Mesenchymal stem cell (in vitro differentiated cells and primary cell): ENCODE results near the gene POU4F3.

Experiments used
- DNase-seq: peaks from one replicate; pipeline ENCODE4 v3.0.0-alpha.2; 2013
- H2AFZ ChIP-seq: one replicate; pipeline ENCODE4 v1.6.1; 2013; ENCODE audit warnings: low read depth, mild to moderate bottlenecking, control low read depth, inconsistent platforms, low read length, moderate library complexity
- H2AK5ac ChIP-seq: 2 replicates; pipeline ENCODE4 v1.6.1; 2013; ENCODE audit warnings: low read length, moderate library complexity, mild to moderate bottlenecking, inconsistent platforms; ENCODE audit not compliant: severe bottlenecking
- H2BK120ac ChIP-seq: one replicate; pipeline ENCODE4 v1.6.1; 2013; ENCODE audit warnings: low read depth, mild to moderate bottlenecking, inconsistent platforms, low read length, moderate library complexity
- H2BK12ac ChIP-seq, 2 experiments: one replicate each; pipeline ENCODE4 v1.6.1; 2013; ENCODE audit warnings: inconsistent platforms in 2 of 2, low read length in 2 of 2, mild to moderate bottlenecking in 2 of 2, moderate library complexity in 2 of 2, control low read depth in 1 of 2
- H2BK15ac ChIP-seq: one replicate; pipeline ENCODE4 v1.6.1; 2013; ENCODE audit warnings: mild to moderate bottlenecking, low read depth, inconsistent platforms; ENCODE audit not compliant: poor library complexity, severe bottlenecking
- H2BK5ac ChIP-seq: 2 replicates; pipeline ENCODE4 v1.6.1; 2013; ENCODE audit warnings: low read depth, mild to moderate bottlenecking, low read length, control low read depth, inconsistent platforms; ENCODE audit not compliant: poor library complexity, severe bottlenecking
- H3K14ac ChIP-seq, 2 experiments: one replicate each; pipeline ENCODE4 v1.6.1; 2013; ENCODE audit warnings: inconsistent platforms in 2 of 2, low read length in 2 of 2, control low read depth in 1 of 2, mild to moderate bottlenecking in 1 of 2, moderate library complexity in 1 of 2
- H3K18ac ChIP-seq, 2 experiments: one replicate each; pipeline ENCODE4 v1.6.1; 2013; ENCODE audit warnings: inconsistent platforms in 2 of 2, low read length in 2 of 2, control low read depth in 1 of 2, low read depth in 1 of 2, mild to moderate bottlenecking in 1 of 2
- H3K23ac ChIP-seq, 2 experiments: one replicate each; pipeline ENCODE4 v1.6.1; 2013; ENCODE audit warnings: inconsistent platforms in 2 of 2, low read length in 2 of 2, mild to moderate bottlenecking in 2 of 2, moderate library complexity in 2 of 2, control low read depth in 1 of 2
- H3K27ac ChIP-seq: 2 replicates; pipeline ENCODE4 v1.5.1; 2013; ENCODE audit warnings: mild to moderate bottlenecking, moderate library complexity, low read length, control low read depth, inconsistent platforms; ENCODE audit not compliant: poor library complexity, severe bottlenecking
- H3K27me3 ChIP-seq, 2 experiments: 2 replicates each; pipeline versions ENCODE4 v1.6.1 to v1.7.0; 2013; ENCODE audit warnings: low read length in 2 of 2, mild to moderate bottlenecking in 2 of 2, moderate library complexity in 2 of 2, control low read depth in 1 of 2, inconsistent platforms in 1 of 2; ENCODE audit not compliant: control insufficient read depth in 1 of 2, insufficient read depth in 1 of 2
- H3K36me3 ChIP-seq, 2 experiments: 2 replicates each; pipeline versions ENCODE4 v1.6.1 to v1.7.0; 2013; ENCODE audit warnings: low read length in 2 of 2, control low read depth in 1 of 2, inconsistent platforms in 1 of 2, low read depth in 1 of 2, mild to moderate bottlenecking in 1 of 2; ENCODE audit not compliant: insufficient read depth in 2 of 2, control insufficient read depth in 1 of 2
- H3K4ac ChIP-seq, 2 experiments: one replicate each; pipeline ENCODE4 v1.6.1; 2013; ENCODE audit warnings: inconsistent platforms in 2 of 2, low read length in 2 of 2, mild to moderate bottlenecking in 2 of 2, moderate library complexity in 2 of 2, control low read depth in 1 of 2, low read depth in 1 of 2
- H3K4me1 ChIP-seq: 2 replicates; pipeline ENCODE4 v1.6.1; 2013; ENCODE audit warnings: low read depth, low read length, control low read depth; ENCODE audit not compliant: control insufficient read depth, insufficient read depth
- H3K4me2 ChIP-seq: 2 replicates; pipeline ENCODE4 v1.6.1; 2013; ENCODE audit warnings: low read length, mild to moderate bottlenecking, inconsistent platforms; ENCODE audit not compliant: poor library complexity, severe bottlenecking
- H3K4me3 ChIP-seq, 2 experiments: 2 replicates each; pipeline versions ENCODE4 v1.5.1 to v1.7.0; 2013; ENCODE audit warnings: low read length in 2 of 2, mild to moderate bottlenecking in 2 of 2, control low read depth in 1 of 2, low read depth in 1 of 2; ENCODE audit not compliant: insufficient read depth in 1 of 2
- H3K79me1 ChIP-seq: replicated peaks from 2 replicates; pipeline ENCODE4 v1.6.1; 2013; ENCODE audit warnings: mild to moderate bottlenecking, control low read depth, low read length, inconsistent platforms; ENCODE audit not compliant: poor library complexity, severe bottlenecking
- H3K9ac ChIP-seq: 2 replicates; pipeline ENCODE4 v1.7.0; 2013; ENCODE audit warnings: mild to moderate bottlenecking, low read length, moderate library complexity
- H3K9me3 ChIP-seq: 2 replicates; pipeline ENCODE4 v1.7.0; 2013; ENCODE audit warnings: mild to moderate bottlenecking, low read length; ENCODE audit not compliant: control insufficient read depth
- H4K8ac ChIP-seq: one replicate; pipeline ENCODE4 v1.6.1; 2013; ENCODE audit warnings: inconsistent platforms, mild to moderate bottlenecking, low read length, moderate library complexity
- H4K91ac ChIP-seq: one replicate; pipeline ENCODE4 v1.6.1; 2013; ENCODE audit warnings: mild to moderate bottlenecking, low read length, inconsistent platforms
- WGBS: methylation state at CpG from one replicate; pipeline ENCODE4 v1.1.7; 2013; ENCODE audit warnings: mixed read lengths; 5-methylcytosine and 5-hydroxymethylcytosine counted together

Gene POU4F3

GRCh38 chr5:146331423-146331822 is 7.2 kb upstream of the POU4F3 start:
- Histone ChIP-seq H3K27me3 (peaks cover 73 to 79% of the 10 kb centered on the region in 2 experiments), H3K9me3 (peaks cover 5% of the 10 kb centered on the region), H3K23ac (no peak overlapping the region), H3K14ac (no peak overlapping the region), H2AK5ac (no peak overlapping the region), H3K4ac (no peak overlapping the region), H3K4me2 (no peak overlapping the region), H3K36me3 (no peaks in the 10 kb centered on the region), H2BK15ac (no peak overlapping the region), H3K79me1 (no peaks in the 10 kb centered on the region), H2AFZ (no peak overlapping the region), H2BK5ac (no peak overlapping the region), H4K8ac (no peak overlapping the region), H3K18ac (no peak overlapping the region), H3K27ac (no peak overlapping the region), H3K9ac (no peak overlapping the region), H2BK12ac (no peak overlapping the region), H3K4me3 (no peak overlapping the region), H4K91ac (no peak overlapping the region), H3K4me1 (no peaks in the 10 kb centered on the region), H2BK120ac (no peak overlapping the region)
- no peak for DNase-seq
- whole genome bisulfite sequencing: 20% methylated on average over 2 of the region's 2 CpGs

- H3K4me1 ChIP-seq: peaks cover 8% of the 10 kb centered on the region
- H3K14ac ChIP-seq: no peak overlapping the region
- H3K9me3 ChIP-seq: peaks cover 5% of the 10 kb centered on the region
- H2BK12ac ChIP-seq: no peak overlapping the region
- H3K9ac ChIP-seq: no peak overlapping the region
- H3K18ac ChIP-seq: no peak overlapping the region
- H3K79me1 ChIP-seq: no peaks in the 10 kb centered on the region
- H2BK120ac ChIP-seq: no peak overlapping the region
- WGBS: 9% methylated on average over 15 of the region's 24 CpGs
- H2BK5ac ChIP-seq: no peak overlapping the region
- H3K23ac ChIP-seq: no peak overlapping the region
- H2AFZ ChIP-seq: no peak overlapping the region
- no peak overlapping the region for H2BK15ac ChIP-seq
- H3K4ac ChIP-seq: no peak overlapping the region
- no peak overlapping the region for H3K4me2 ChIP-seq
- no peak overlapping the region for H2AK5ac ChIP-seq
- no peak overlapping the region for H3K27ac ChIP-seq
- no peak overlapping the region for H3K4me3 ChIP-seq
- H4K8ac ChIP-seq: no peak overlapping the region
- no peaks in the 10 kb centered on the region for H3K36me3 ChIP-seq
- H3K27me3 ChIP-seq: peaks cover 90 to 91% of the 10 kb centered on the region in 2 experiments
- H4K91ac ChIP-seq: no peak overlapping the region
- no peak for DNase-seq
These were observed 4.5 kb upstream of the POU4F3 start for GRCh38 chr5:146334074-146334533.

- no peak overlapping the region for H3K18ac ChIP-seq
- no peak overlapping the region for H3K4ac ChIP-seq
- peaks cover 96 to 98% of the 10 kb centered on the region in 2 experiments for H3K27me3 ChIP-seq
These were observed 2.4 kb upstream of the POU4F3 start for GRCh38 chr5:146336197-146336596.

GRCh38 chr5:146337264-146337904 is 1.3 kb upstream of the POU4F3 start:
- Histone ChIP-seq H3K27me3 (peaks cover 99% of the 10 kb centered on the region in 2 experiments), H2AK5ac (no peak overlapping the region)
- WGBS: 8% methylated on average over 22 of the region's 34 CpGs

More at GRCh38 chr5:146336197-146336596, 2.4 kb upstream of the POU4F3 start:
- H3K4me3 ChIP-seq: no peak overlapping the region
- no peak overlapping the region for H4K8ac ChIP-seq
- H2BK5ac ChIP-seq: no peak overlapping the region
- no peak overlapping the region for H3K4me2 ChIP-seq
- no peaks in the 10 kb centered on the region for H3K79me1 ChIP-seq
- no peak overlapping the region for H2BK120ac ChIP-seq
- peaks cover 5% of the 10 kb centered on the region for H3K9me3 ChIP-seq
- no peak for DNase-seq
- H2AK5ac ChIP-seq: no peak overlapping the region
- H2BK12ac ChIP-seq: no peak overlapping the region
- no peak overlapping the region for H3K9ac ChIP-seq
- H3K4me1 ChIP-seq: peaks cover 20% of the 10 kb centered on the region
- H2AFZ ChIP-seq: no peak overlapping the region
- H3K14ac ChIP-seq: no peak overlapping the region
- H2BK15ac ChIP-seq: no peak overlapping the region
- no peak overlapping the region for H4K91ac ChIP-seq
- H3K36me3 ChIP-seq: no peaks in the 10 kb centered on the region
- H3K23ac ChIP-seq: no peak overlapping the region
- H3K27ac ChIP-seq: no peak overlapping the region

More at GRCh38 chr5:146337264-146337904, 1.3 kb upstream of the POU4F3 start:
- DNase-seq: no peak
- Histone ChIP-seq H3K4me1 (peaks cover 20% of the 10 kb centered on the region), H2BK5ac (no peak overlapping the region), H3K18ac (no peak overlapping the region), H4K91ac (no peak overlapping the region), H3K4ac (no peak overlapping the region), H3K4me3 (no peak overlapping the region), H2AFZ (no peak overlapping the region), H3K79me1 (no peaks in the 10 kb centered on the region), H3K9ac (no peak overlapping the region), H2BK120ac (no peak overlapping the region), H3K14ac (no peak overlapping the region), H2BK12ac (no peak overlapping the region), H4K8ac (no peak overlapping the region), H3K23ac (no peak overlapping the region), H3K4me2 (no peak overlapping the region), H2BK15ac (no peak overlapping the region), H3K36me3 (no peaks in the 10 kb centered on the region), H3K27ac (no peak overlapping the region), H3K9me3 (peaks cover 7% of the 10 kb centered on the region)
